Panc1 (cell line): ENCODE results near the gene POLRMT. TPM values are rescaled to one million over a fixed set of nuclear protein-coding genes. Genes with fewer than 3 reads are reported as not detected.

Experiments used
- ATAC-seq: fragments of 200-7000 bp; cut with Tn5 transposase; 2 replicates; pipeline ENCODE4 v1.9.1; 2020; ENCODE audit warnings: mild to moderate bottlenecking, moderate library complexity
- BruUV-seq: library from RNA; stranded (reverse); fragments of 400-500 nt; replicated peaks from 2 replicates; lab custom pipeline; 2021; lab: Mats Ljungman, UMichigan
- CTCF ChIA-PET: fragments of 300-600 bp; sonication (Branson Sonifier 250); formaldehyde crosslinking; loops from one replicate; lab custom pipeline; 2022; ENCODE audit warnings: antibody characterized with exemption; lab: Charles Lee
- POLR2A ChIA-PET: fragments of 300-600 bp; sonication (Branson Sonifier 250); formaldehyde crosslinking; loops from one replicate; lab custom pipeline; 2022; ENCODE audit warnings: antibody characterized with exemption; lab: Charles Lee
- DNase-seq: peaks from one replicate; pipeline ENCODE4 v3.0.0-alpha.2; 2010; ENCODE audit warnings: low read depth, low spot score
- H3K27ac ChIP-seq: 2 replicates; pipeline ENCODE4 v1.5.1; 2011; ENCODE audit warnings: mild to moderate bottlenecking, low read length, inconsistent platforms
- H3K27me3 ChIP-seq: fragments of 200-500 bp; sonication (Bioruptor generic); 2 replicates; pipeline ENCODE4 v1.6.0; 2014; ENCODE audit warnings: low read length, inconsistent platforms; ENCODE audit not compliant: control insufficient read depth, insufficient read depth
- H3K36me3 ChIP-seq: fragments of 200-500 bp; sonication (Bioruptor generic); 2 replicates; pipeline ENCODE4 v1.5.1; 2014; ENCODE audit warnings: inconsistent platforms, mild to moderate bottlenecking, low read length, moderate library complexity; ENCODE audit not compliant: control insufficient read depth, insufficient read depth
- H3K4me1 ChIP-seq: 2 replicates; pipeline ENCODE4 v1.5.1; 2011; ENCODE audit warnings: inconsistent platforms, mild to moderate bottlenecking, low read length, moderate library complexity; ENCODE audit not compliant: control insufficient read depth, insufficient read depth
- H3K4me3 ChIP-seq, 2 experiments: 2 replicates each; pipeline ENCODE4 v1.5.1; 2011 to 2012; ENCODE audit warnings: low read depth in 2 of 2, low read length in 2 of 2, mild to moderate bottlenecking in 2 of 2, inconsistent platforms in 1 of 2, moderate library complexity in 1 of 2
- H3K9me3 ChIP-seq: fragments of 200-500 bp; sonication (Bioruptor generic); 2 replicates; pipeline ENCODE4 v1.5.1; 2014; ENCODE audit warnings: low read depth, mild to moderate bottlenecking, inconsistent platforms, low read length, moderate library complexity; ENCODE audit not compliant: control insufficient read depth, insufficient read depth
- CTCF ChIP-seq: fragments of 450-650 bp; IDR thresholded peaks from 2 replicates; pipeline ENCODE4 v1.5.1; 2017; ENCODE audit warnings: mild to moderate bottlenecking
- POLR2AphosphoS5 ChIP-seq: IDR thresholded peaks from 2 replicates; pipeline ENCODE4 v1.6.1; 2012; ENCODE audit warnings: mild to moderate bottlenecking, low read depth, low read length, moderate library complexity
- REST ChIP-seq, 2 experiments: IDR thresholded peaks; 2 replicates each; pipeline ENCODE4 v1.6.1; 2011 to 2012; ENCODE audit warnings: low read depth in 2 of 2, control low read depth in 1 of 2, low read length in 1 of 2, mild to moderate bottlenecking in 1 of 2, moderate library complexity in 1 of 2; ENCODE audit not compliant: insufficient read depth in 1 of 2
- SIN3A ChIP-seq: IDR thresholded peaks from 2 replicates; pipeline ENCODE4 v1.6.1; 2012; ENCODE audit warnings: low read depth, mild to moderate bottlenecking, low read length, moderate library complexity, borderline replicate concordance; ENCODE audit not compliant: insufficient read depth
- TCF7L2 ChIP-seq: IDR thresholded peaks from 2 replicates; pipeline ENCODE4 v1.6.1; 2011; ENCODE audit warnings: mild to moderate bottlenecking, low read depth, low read length, inconsistent platforms
- in situ Hi-C: cut with HindIII; loops from 2 replicates; pipeline ENCODE4 v1.10.0; 2016; ENCODE audit warnings: low sequenced_read_pairs, low pct_unique_long_range_greater_than_20kb
- intact Hi-C: fragments of 100-400 bp; cut with micrococcal nuclease; formaldehyde crosslinking; loops from one replicate; pipeline ENCODE4 v1.10.0; 2022; ENCODE audit not compliant: unreplicated experiment
- total RNA-seq: library from RNA; stranded (reverse); gene quantifications from one replicate; pipeline ENCODE4 v1.2.1, GENCODE V29; 2021; ENCODE audit not compliant: unreplicated experiment

Gene POLRMT
- total RNA-seq, 1 experiment from 2014 or later, result 56.0 TPM

GRCh38 chr19:677601-678436 lies 44.5 kb upstream of the POLRMT start:
- CTCF ChIA-PET, result interaction anchor here (0.6 to 0.7 kb wide), 5 partner anchors 21 to 245 kb away, joined by 3 to 4 read pairs (median 3); no protein-coding TSS in a partner anchor
- POLR2A ChIA-PET, result interaction anchor here (0.6 to 0.9 kb wide), 2 partner anchors 26 to 74 kb away, joined by 3 to 5 read pairs; no protein-coding TSS in a partner anchor
- intact Hi-C loops, result no loop called here
- Histone ChIP-seq H3K27me3 (no peaks in the 10 kb centered on the region), H3K36me3 (no peaks in the 10 kb centered on the region), H3K27ac (peak overlapping the region; percentile 66), H3K4me1 (peaks cover 22% of the 10 kb centered on the region), H3K9me3 (no peaks in the 10 kb centered on the region), H3K4me3 (peak overlapping the region; percentile 4 to 27; a peak in 2 of 4 replicates)
- TSS peak; percentile 92 for BruUV-seq
- peak; percentile 5; the same call in 1 of the 2 replicates for ATAC-seq
- no peak for DNase-seq
- no peak for TF ChIP-seq POLR2AphosphoS5
- no peak for TF ChIP-seq CTCF
- no peak for TF ChIP-seq REST (IDR thresholded peaks at IDR 0.05; ENCODE audit: insufficient read depth in 1 of 2, low read depth in 2 of 2, low read length in 1 of 2)
- TF ChIP-seq TCF7L2, result no peak
- no peak for TF ChIP-seq SIN3A
- in situ Hi-C loops, result no loop called here

- intact Hi-C loops (no loop called here), in situ Hi-C loops (no loop called here)
- no peak overlapping the region for H3K27ac ChIP-seq
- no TSS peak for BruUV-seq
- no peaks in the 10 kb centered on the region for H3K27me3 ChIP-seq
- DNase-seq (no peak), ATAC-seq (peak; percentile 38)
- H3K36me3 ChIP-seq, result no peaks in the 10 kb centered on the region
- ChIA-PET CTCF (interaction anchor here (0.6 kb wide), 3 partner anchors 22 to 52 kb away, joined by 3 to 4 read pairs (median 3); no protein-coding TSS in a partner anchor), POLR2A (interaction anchor here (0.6 to 0.9 kb wide), 3 partner anchors 27 to 74 kb away, joined by 3 to 5 read pairs (median 3); no protein-coding TSS in a partner anchor)
- peak overlapping the region; percentile 13 to 68; a peak in 3 of 4 replicates for H3K4me3 ChIP-seq
- peaks cover 22% of the 10 kb centered on the region for H3K4me1 ChIP-seq
- no peak for TF ChIP-seq POLR2AphosphoS5
- TF ChIP-seq TCF7L2, result no peak
- TF ChIP-seq SIN3A, result no peak
- TF ChIP-seq REST (IDR thresholded peaks at IDR 0.05; ENCODE audit: insufficient read depth in 1 of 2, low read depth in 2 of 2, low read length in 1 of 2), result no peak
- no peak for TF ChIP-seq CTCF
- H3K9me3 ChIP-seq, result no peaks in the 10 kb centered on the region
These were observed 43.9 kb upstream of the POLRMT start for GRCh38 chr19:677201-677600.
